Neural progenitor cell (in vitro differentiated cells): Measurements from ENCODE around the gene JPH2. TPM values are rescaled to one million over a fixed set of nuclear protein-coding genes. Genes with fewer than 3 reads are reported as not detected.
A peak's percentile ranks its signal among the peaks of the same experiment; 100 is the strongest.

ENCODE experiments used
- DNase-seq: peaks from one replicate; pipeline ENCODE4 v3.0.0-alpha.2; 2016; ENCODE audit warnings: low spot score
- H2AFZ ChIP-seq: fragments of 200-600 bp; sonication (generic); replicated peaks from 2 replicates; pipeline ENCODE4 v1.6.1; 2016; ENCODE audit warnings: antibody characterized with exemption
- H3F3A ChIP-seq: fragments of 200-600 bp; sonication (generic); 2 replicates; pipeline ENCODE4 v1.6.1; 2016; ENCODE audit warnings: antibody characterized with exemption, low read depth
- H3K27ac ChIP-seq: fragments of 200-600 bp; sonication (generic); 2 replicates; pipeline ENCODE4 v1.5.1; 2016; ENCODE audit warnings: mild to moderate bottlenecking
- H3K27me3 ChIP-seq: fragments of 200-600 bp; sonication (generic); 2 replicates; pipeline ENCODE4 v1.6.1; 2016; ENCODE audit warnings: mild to moderate bottlenecking, moderate library complexity
- H3K36me3 ChIP-seq: fragments of 200-600 bp; sonication (generic); 2 replicates; pipeline ENCODE4 v1.5.1; 2016
- H3K4me1 ChIP-seq: fragments of 200-600 bp; sonication (generic); 2 replicates; pipeline ENCODE4 v1.6.1; 2016; ENCODE audit warnings: mixed run types
- H3K4me2 ChIP-seq: fragments of 200-600 bp; sonication (generic); 2 replicates; pipeline ENCODE4 v1.6.1; 2016
- H3K4me3 ChIP-seq: fragments of 200-600 bp; sonication (generic); 2 replicates; pipeline ENCODE4 v1.5.1; 2016
- H3K79me2 ChIP-seq: fragments of 200-600 bp; sonication (generic); 2 replicates; pipeline ENCODE4 v1.6.1; 2016; ENCODE audit warnings: low read depth
- H3K9ac ChIP-seq: fragments of 200-600 bp; sonication (generic); 2 replicates; pipeline ENCODE4 v1.6.1; 2016
- H3K9me3 ChIP-seq: fragments of 200-600 bp; sonication (generic); 2 replicates; pipeline ENCODE4 v1.5.1; 2016; ENCODE audit warnings: low read depth
- H4K20me1 ChIP-seq: fragments of 200-600 bp; sonication (generic); 2 replicates; pipeline ENCODE4 v1.6.1; 2016; ENCODE audit warnings: low read depth
- H3K27ac Mint-ChIP-seq: 3 replicates; pipeline ENCODE4 v1.8.0; 2021; ENCODE audit warnings: mixed read lengths
- H3K27me3 Mint-ChIP-seq: 2 replicates; pipeline ENCODE4 v1.8.0; 2022; ENCODE audit warnings: low read depth, mild to moderate bottlenecking, inconsistent platforms, moderate library complexity, mixed read lengths; ENCODE audit not compliant: insufficient read depth
- H3K36me3 Mint-ChIP-seq: 3 replicates; pipeline ENCODE4 v1.8.0; 2021; ENCODE audit warnings: mixed read lengths
- H3K4me1 Mint-ChIP-seq: 3 replicates; pipeline ENCODE4 v1.8.0; 2021; ENCODE audit warnings: mixed read lengths
- H3K4me3 Mint-ChIP-seq: 3 replicates; pipeline ENCODE4 v1.8.0; 2021; ENCODE audit warnings: mild to moderate bottlenecking, moderate library complexity, mixed read lengths
- H3K9me3 Mint-ChIP-seq: 3 replicates; pipeline ENCODE4 v1.8.0; 2020; ENCODE audit warnings: mixed read lengths
- CTCF ChIP-seq: fragments of 200-600 bp; sonication (generic); IDR thresholded peaks from 2 replicates; pipeline ENCODE4 v1.5.1; 2017; ENCODE audit warnings: antibody characterized with exemption, mild to moderate bottlenecking
- EZH2 ChIP-seq: fragments of 200-600 bp; sonication (generic); IDR thresholded peaks from 2 replicates; pipeline ENCODE4 v1.6.1; 2017; ENCODE audit warnings: antibody characterized with exemption, mild to moderate bottlenecking, moderate library complexity
- EZH2phosphoT487 ChIP-seq: fragments of 200-600 bp; sonication (generic); IDR thresholded peaks from 2 replicates; pipeline ENCODE4 v1.6.1; 2017; ENCODE audit warnings: antibody characterized with exemption
- total RNA-seq: library from RNA; depleted of rRNA; stranded (reverse); fragments of >200 nt; gene quantifications from 2 replicates; pipeline ENCODE4 v1.2.3, GENCODE V29; 2015; ENCODE audit warnings: low replicate concordance

JPH2 gene
- total RNA-seq, 1 donor from 2014 or later, result not detected

- H3K9ac ChIP-seq, result no peak overlapping the region
- DNase-seq, result no peak
- no peak overlapping the region for H3K27ac ChIP-seq
Observed at GRCh38 chr20:44153636-44154043, 33.3 kb downstream of the JPH2 start.

GRCh38 chr20:44151621-44152416 lies 35.2 kb downstream of the JPH2 start:
- H3K4me1 Mint-ChIP-seq, result peaks cover 22% of the 10 kb centered on the region
- no peaks in the 10 kb centered on the region for H3K36me3 ChIP-seq
- H3K4me3 Mint-ChIP-seq, result no peak overlapping the region
- peak overlapping the region; percentile 50 for H3K27ac Mint-ChIP-seq
- H3K9me3 Mint-ChIP-seq, result no peaks in the 10 kb centered on the region
- H3F3A ChIP-seq, result no peaks in the 10 kb centered on the region
- no peaks in the 10 kb centered on the region for H3K79me2 ChIP-seq
- no peaks in the 10 kb centered on the region for H3K27me3 ChIP-seq
- H3K9ac ChIP-seq, result no peak overlapping the region
- H4K20me1 ChIP-seq, result no peaks in the 10 kb centered on the region
- H3K36me3 Mint-ChIP-seq, result no peaks in the 10 kb centered on the region
- H3K4me1 ChIP-seq, result peaks cover 6% of the 10 kb centered on the region
- no peaks in the 10 kb centered on the region for H3K9me3 ChIP-seq
- peaks cover 11% of the 10 kb centered on the region for H3K27me3 Mint-ChIP-seq
- DNase-seq, result no peak
- no peak overlapping the region for H3K4me3 ChIP-seq
- H2AFZ ChIP-seq, result no peak overlapping the region
- no peak overlapping the region for H3K27ac ChIP-seq
- no peak overlapping the region for H3K4me2 ChIP-seq
- TF ChIP-seq EZH2, result no peak
- no peak for TF ChIP-seq EZH2phosphoT487

More at GRCh38 chr20:44153636-44154043, 33.3 kb downstream of the JPH2 start:
- no peaks in the 10 kb centered on the region for H3K9me3 Mint-ChIP-seq
- Histone ChIP-seq H3K27me3 (no peaks in the 10 kb centered on the region), H3K4me3 (no peak overlapping the region), H4K20me1 (no peaks in the 10 kb centered on the region), H3K4me1 (peaks cover 6% of the 10 kb centered on the region), H3K79me2 (no peaks in the 10 kb centered on the region), H3K36me3 (no peaks in the 10 kb centered on the region), H3F3A (no peaks in the 10 kb centered on the region), H2AFZ (peak overlapping the region; percentile 27), H3K4me2 (no peak overlapping the region), H3K9me3 (no peaks in the 10 kb centered on the region)
- peaks cover 32% of the 10 kb centered on the region for H3K4me1 Mint-ChIP-seq
- no peak overlapping the region for H3K4me3 Mint-ChIP-seq
- no peaks in the 10 kb centered on the region for H3K36me3 Mint-ChIP-seq
- peak overlapping the region; percentile 51 for H3K27ac Mint-ChIP-seq
- TF ChIP-seq EZH2, result no peak
- TF ChIP-seq CTCF, result no peak
- TF ChIP-seq EZH2phosphoT487, result no peak
- H3K27me3 Mint-ChIP-seq, result peaks cover 12% of the 10 kb centered on the region

GRCh38 chr20:44146272-44146671 lies 40.7 kb downstream of the JPH2 start:
- Histone ChIP-seq H2AFZ (no peak overlapping the region), H3K9ac (no peak overlapping the region), H3K4me3 (no peak overlapping the region), H3K36me3 (no peaks in the 10 kb centered on the region), H3K27ac (no peak overlapping the region), H3K4me2 (no peak overlapping the region), H3K79me2 (no peaks in the 10 kb centered on the region), H3K4me1 (no peaks in the 10 kb centered on the region), H3F3A (no peaks in the 10 kb centered on the region), H3K27me3 (no peaks in the 10 kb centered on the region), H3K9me3 (no peaks in the 10 kb centered on the region), H4K20me1 (no peaks in the 10 kb centered on the region)
- Mint-ChIP-seq H3K9me3 (no peaks in the 10 kb centered on the region), H3K27ac (peak overlapping the region; percentile 69), H3K4me3 (no peak overlapping the region), H3K36me3 (no peaks in the 10 kb centered on the region), H3K27me3 (peaks cover 8% of the 10 kb centered on the region), H3K4me1 (peaks cover 17% of the 10 kb centered on the region)
- no peak for DNase-seq
- no peak for TF ChIP-seq EZH2
- no peak for TF ChIP-seq EZH2phosphoT487
- TF ChIP-seq CTCF, result no peak

GRCh38 chr20:44145131-44145775 lies 41.7 kb downstream of the JPH2 start:
- no peaks in the 10 kb centered on the region for H3K4me1 ChIP-seq
- no peaks in the 10 kb centered on the region for H3F3A ChIP-seq
- H3K9me3 ChIP-seq, result no peaks in the 10 kb centered on the region
- no peaks in the 10 kb centered on the region for H3K36me3 ChIP-seq
- no peak overlapping the region for H3K4me3 ChIP-seq
- no peak overlapping the region for H3K4me3 Mint-ChIP-seq
- H3K79me2 ChIP-seq, result no peaks in the 10 kb centered on the region
- H3K27ac Mint-ChIP-seq, result peak overlapping the region; percentile 53
- H3K4me2 ChIP-seq, result no peak overlapping the region
- H3K9me3 Mint-ChIP-seq, result no peaks in the 10 kb centered on the region
- no peak overlapping the region for H2AFZ ChIP-seq
- no peaks in the 10 kb centered on the region for H3K36me3 Mint-ChIP-seq
- no peak overlapping the region for H3K9ac ChIP-seq
- no peaks in the 10 kb centered on the region for H3K27me3 ChIP-seq
- H4K20me1 ChIP-seq, result no peaks in the 10 kb centered on the region
- H3K4me1 Mint-ChIP-seq, result peaks cover 17% of the 10 kb centered on the region
- DNase-seq, result no peak
- H3K27me3 Mint-ChIP-seq, result peaks cover 8% of the 10 kb centered on the region
- TF ChIP-seq EZH2phosphoT487 (no peak), EZH2 (no peak), CTCF (no peak)
- no peak overlapping the region for H3K27ac ChIP-seq
